Urothelium cell line (cell line): ENCODE results near the gene LDLRAD3.
A peak's percentile ranks its signal among the peaks of the same experiment; 100 is the strongest.

ENCODE experiments used
- DNase-seq: peaks from one replicate; pipeline ENCODE4 v3.0.0; 2011; ENCODE audit warnings: low spot score, mixed read lengths
- FAIRE-seq: peaks from 2 replicates; lab custom pipeline; 2011; peaks lifted over from hg19 to GRCh38; lab: Jason Lieb, UNC

The LDLRAD3 gene

GRCh38 chr11:35927104-35927503 lies 16.8 kb upstream of the LDLRAD3 start:
- DNase-seq, result no peak
- FAIRE-seq, result no peak

GRCh38 chr11:35927682-35928081 lies 16.2 kb upstream of the LDLRAD3 start:
- DNase-seq (peak; percentile 68), FAIRE-seq (peak; percentile 5)

GRCh38 chr11:35928688-35929395 lies 15.0 kb upstream of the LDLRAD3 start:
- FAIRE-seq (no peak), DNase-seq (no peak)

- FAIRE-seq, result no peak
- no peak for DNase-seq
These were observed 13.4 kb upstream of the LDLRAD3 start for GRCh38 chr11:35930466-35930865.

- no peak for FAIRE-seq
- no peak for DNase-seq
These were observed 11.7 kb upstream of the LDLRAD3 start for GRCh38 chr11:35932121-35932520.

- no peak for FAIRE-seq
- no peak for DNase-seq
These were observed 11.1 kb upstream of the LDLRAD3 start for GRCh38 chr11:35932681-35933319.

- no peak for DNase-seq
- no peak for FAIRE-seq
These were observed 10.5 kb upstream of the LDLRAD3 start for GRCh38 chr11:35933320-35933871.

GRCh38 chr11:35934271-35934670 lies 9.6 kb upstream of the LDLRAD3 start:
- no peak for FAIRE-seq

GRCh38 chr11:35934981-35935380 lies 8.9 kb upstream of the LDLRAD3 start:
- no peak for DNase-seq
- FAIRE-seq, result no peak

More at GRCh38 chr11:35934271-35934670, 9.6 kb upstream of the LDLRAD3 start:
- no peak for DNase-seq

GRCh38 chr11:35935390-35935789 lies 8.5 kb upstream of the LDLRAD3 start:
- peak; percentile 17 for FAIRE-seq

GRCh38 chr11:35937111-35937510 lies 6.8 kb upstream of the LDLRAD3 start:
- FAIRE-seq, result no peak
- no peak for DNase-seq

More at GRCh38 chr11:35935390-35935789, 8.5 kb upstream of the LDLRAD3 start:
- no peak for DNase-seq

- FAIRE-seq (no peak), DNase-seq (no peak)
These were observed 6.2 kb upstream of the LDLRAD3 start for GRCh38 chr11:35937700-35938099.

- FAIRE-seq (no peak), DNase-seq (no peak)
These were observed 5.6 kb upstream of the LDLRAD3 start for GRCh38 chr11:35938231-35938630.

- FAIRE-seq, result no peak
- no peak for DNase-seq
These were observed 553 bp upstream of the LDLRAD3 start for GRCh38 chr11:35943309-35943708.

GRCh38 chr11:35944503-35945136 lies 758 bp downstream of the LDLRAD3 start:
- FAIRE-seq (no peak), DNase-seq (peak; percentile 40)

- DNase-seq (no peak), FAIRE-seq (no peak)
These were observed 1.3 kb downstream of the LDLRAD3 start for GRCh38 chr11:35945137-35945518.

- DNase-seq (no peak), FAIRE-seq (no peak)
These were observed 2.9 kb downstream of the LDLRAD3 start for GRCh38 chr11:35946766-35947165.

GRCh38 chr11:35947437-35947836 lies 3.6 kb downstream of the LDLRAD3 start:
- DNase-seq (no peak), FAIRE-seq (no peak)

- FAIRE-seq (no peak), DNase-seq (no peak)
These were observed 5.4 kb downstream of the LDLRAD3 start for GRCh38 chr11:35949242-35949641.

- FAIRE-seq (no peak), DNase-seq (no peak)
These were observed 6.2 kb downstream of the LDLRAD3 start for GRCh38 chr11:35950082-35950481.

GRCh38 chr11:35951680-35952079 lies 7.8 kb downstream of the LDLRAD3 start:
- DNase-seq, result no peak
- no peak for FAIRE-seq
